PC-9 (cell line): ENCODE results near the gene DNMT3A.

Experiments used
- CTCF ChIP-seq: fragments of 200-600 bp; sonication (generic); conservative IDR thresholded peaks from 2 replicates; pipeline ENCODE4 v1.6.1; 2017; ENCODE audit warnings: mixed run types, antibody characterized with exemption, mild to moderate bottlenecking, moderate library complexity
- EZH2 ChIP-seq: fragments of 200-600 bp; sonication (generic); IDR thresholded peaks from 2 replicates; pipeline ENCODE4 v1.8.0; 2017; ENCODE audit warnings: antibody characterized with exemption, low read depth

- no peak for TF ChIP-seq CTCF
- TF ChIP-seq EZH2 = no peak
Observed at GRCh38 chr2:25333981-25334380, 7.7 kb downstream of the DNMT3A start.
